Peyer's patch (tissue), 4 donors: Measurements from ENCODE around the gene BNIP5.

Source experiments
- CTCF ChIP-seq, 6 experiments: fragments of 450-650 bp in 4 of 6; fragments of 200-600 bp in 2 of 6; sonication (generic) in 1 of 6; IDR thresholded peaks; one replicate each; pipeline ENCODE4 v1.5.1; 2017 to 2019; ENCODE audit warnings: antibody characterized with exemption in 6 of 6, mild to moderate bottlenecking in 3 of 6, moderate library complexity in 1 of 6
- POLR2A ChIP-seq, 2 donors: fragments of 450-650 bp; IDR thresholded peaks; one replicate each; pipeline ENCODE4 v1.5.1; 2017; ENCODE audit warnings: antibody characterized with exemption in 2 of 2, mild to moderate bottlenecking in 2 of 2, moderate library complexity in 2 of 2

DNA sequence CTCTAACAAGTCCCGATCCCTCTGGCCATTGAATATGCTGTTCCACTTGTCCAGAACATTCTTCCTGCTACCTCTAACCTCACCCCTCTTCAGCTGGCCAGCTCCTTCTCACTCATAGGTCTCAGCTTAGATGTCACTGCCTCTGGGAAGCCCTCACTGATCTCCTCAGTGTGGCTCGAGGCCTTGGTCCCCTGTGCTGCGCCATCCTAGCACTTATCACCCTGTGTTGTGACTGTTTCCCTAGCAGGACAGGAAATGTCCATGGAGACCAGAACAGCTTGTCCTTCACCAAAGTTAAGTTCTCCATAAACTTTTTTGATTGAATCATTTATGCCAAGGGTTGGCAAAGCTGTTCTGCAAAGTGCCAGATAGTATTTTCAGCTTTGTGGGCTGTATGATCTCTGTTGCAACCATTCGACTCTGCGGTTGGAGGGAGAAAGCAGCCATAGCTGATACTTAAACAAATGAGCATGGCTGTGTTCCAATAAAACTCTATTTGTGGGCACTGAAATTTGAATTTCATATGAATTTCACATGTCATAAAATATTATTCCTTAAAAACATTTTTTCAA lies 6.5 kb upstream of the BNIP5 start:
- TF ChIP-seq POLR2A (IDR thresholded peaks at IDR 0.05), result no peak
- TF ChIP-seq CTCF (IDR thresholded peaks at IDR 0.05), result no peak
